Gastroesophageal sphincter (tissue), 4 donors: ENCODE data around the gene RUFY3. TPM values are rescaled to one million over a fixed set of nuclear protein-coding genes. Genes with fewer than 3 reads are reported as not detected.

Experiments
- ATAC-seq: fragments of 150-250 bp; one replicate; pipeline ENCODE4 v1.9.1; 2016; ENCODE audit warnings: mild to moderate bottlenecking, moderate library complexity
- H3K27ac ChIP-seq, 4 donors: fragments of 200-600 bp; sonication (generic) in 3 of 4; 1 replicate in 3 of 4; 2 replicates in 1 of 4; pipeline ENCODE4 v1.5.1; 2016 to 2019
- H3K27me3 ChIP-seq: fragments of 200-600 bp; sonication (generic); one replicate; pipeline ENCODE4 v1.5.1; 2019
- H3K36me3 ChIP-seq, 2 donors: fragments of 200-600 bp; sonication (generic); one replicate each; pipeline ENCODE4 v1.5.1; 2019; ENCODE audit warnings: control low read depth in 1 of 2
- H3K4me1 ChIP-seq, 3 donors: fragments of 200-600 bp; sonication (generic); 1 replicate in 2 of 3; 2 replicates in 1 of 3; pipeline ENCODE4 v1.5.1; 2016 to 2019; ENCODE audit warnings: control low read depth in 2 of 3
- H3K4me3 ChIP-seq, 2 donors: fragments of 200-600 bp; sonication (generic); one replicate each; pipeline ENCODE4 v1.5.1; 2019; ENCODE audit warnings: mild to moderate bottlenecking in 1 of 2, moderate library complexity in 1 of 2
- H3K9me3 ChIP-seq, 3 donors: fragments of 200-600 bp; sonication (generic); one replicate each; pipeline ENCODE4 v1.5.1; 2017 to 2019; ENCODE audit warnings: control low read depth in 2 of 3
- CTCF ChIP-seq, 4 experiments: fragments of 200-600 bp in 2 of 4; fragments of 450-650 bp in 2 of 4; sonication (generic) in 1 of 4; IDR thresholded peaks; one replicate each; pipeline ENCODE4 v1.5.1; 2017 to 2019; ENCODE audit warnings: antibody characterized with exemption in 4 of 4, mild to moderate bottlenecking in 2 of 4, moderate library complexity in 2 of 4
- EP300 ChIP-seq: sonication (generic); formaldehyde crosslinking; IDR thresholded peaks from one replicate; pipeline ENCODE4 v1.6.1; 2017; ENCODE audit warnings: antibody characterized with exemption, mild to moderate bottlenecking
- POLR2A ChIP-seq, 2 donors: fragments of 450-650 bp; IDR thresholded peaks; one replicate each; pipeline ENCODE4 v1.6.1; 2017; ENCODE audit warnings: antibody characterized with exemption in 2 of 2, mild to moderate bottlenecking in 2 of 2, moderate library complexity in 1 of 2
- POLR2AphosphoS5 ChIP-seq: sonication (generic); formaldehyde crosslinking; IDR thresholded peaks from one replicate; pipeline ENCODE4 v1.6.1; 2017; ENCODE audit warnings: antibody characterized with exemption
- WGBS, 2 donors: methylation state at CpG; one replicate each; pipeline ENCODE4 v1.1.5; 2018; ENCODE audit warnings: low coverage in 1 of 2; 5-methylcytosine and 5-hydroxymethylcytosine counted together
- small RNA-seq, 4 donors: library from RNA; depleted of rRNA; stranded (forward); fragments of <200 nt; gene quantifications; one replicate each; pipeline ENCODE3, GENCODE V24; 2016
- total RNA-seq, 4 donors: library from RNA; depleted of rRNA; stranded (reverse); fragments of >200 nt; gene quantifications; one replicate each; pipeline ENCODE4 v1.1.0, GENCODE V29; 2016

Gene RUFY3
- total RNA-seq, 4 donors from 2014 or later = 40.4 to 57.7 (median 49.7) TPM

- 95 to 100% methylated on average over 1 to 2 of the region's 2 CpGs for WGBS, 2 donors
- Histone ChIP-seq H3K27ac (no peak overlapping the region), H3K36me3 (no peaks in the 10 kb centered on the region), H3K9me3 (no peaks in the 10 kb centered on the region), H3K4me3 (no peak overlapping the region), H3K4me1 (no peaks in the 10 kb centered on the region), H3K27me3 (no peaks in the 10 kb centered on the region)
- no peak for ATAC-seq
- TF ChIP-seq CTCF (IDR thresholded peaks at IDR 0.05) (no peak), POLR2A (IDR thresholded peaks at IDR 0.05) (no peak), POLR2AphosphoS5 (no peak), EP300 (no peak)
Observed at GRCh38 chr4:70855464-70855863, 133.7 kb downstream of the RUFY3 start.

Small RNA genes lying within 50 kb of the gene (small RNA-seq; reads per million reads assigned to genes)
- gene RF00026 (0 reads per million in 4 donors), gene RNU6-520P (0 reads per million in 4 donors), gene RNU6-784P (0 to 0.82 (median 0.06) reads per million in 4 donors), gene RNU6-891P (0 reads per million in 4 donors)

Other genes with a start within 250 kb of the RUFY3 start
- gene MUC7, start 249.8 kb upstream of the RUFY3 start, total RNA-seq = not detected
- gene AMTN, start 203.4 kb upstream of the RUFY3 start, total RNA-seq = 1 to 10 TPM in 1 of 4 donors, not detected in 3; 1.2 TPM
- not detected for gene AMBN, start 129.7 kb upstream of the RUFY3 start, total RNA-seq
- gene ENAM, start 93.2 kb upstream of the RUFY3 start, total RNA-seq = under 1 TPM in 2 of 4 donors, not detected in 2; 0.16 to 0.54 TPM
- gene JCHAIN, start 55.5 kb upstream of the RUFY3 start, total RNA-seq = 10 to 100 TPM in 1 of 4 donors, 1 to 10 TPM in 2, not detected in 1; 2.3 to 24.6 (median 7.8) TPM
- gene UTP3, start 33.4 kb upstream of the RUFY3 start, total RNA-seq = 10 to 100 TPM; 20.9 to 30.8 (median 24.0) TPM
- gene GRSF1, start 117.9 kb downstream of the RUFY3 start, total RNA-seq = 10 to 100 TPM; 60.7 to 73.5 (median 63.5) TPM
- gene MOB1B, start 180.4 kb downstream of the RUFY3 start, total RNA-seq = 10 to 100 TPM; 19.6 to 31.5 (median 26.2) TPM